HUES48 (cell line): ENCODE measurements around the gene COMMD1.

ENCODE experiments used
- H3K27ac ChIP-seq: one replicate; pipeline ENCODE4 v1.7.0; 2013; ENCODE audit warnings: low read depth, low read length, inconsistent platforms
- H3K27me3 ChIP-seq: 2 replicates; pipeline ENCODE4 v1.6.1; 2013; ENCODE audit warnings: mild to moderate bottlenecking, low read length; ENCODE audit not compliant: control insufficient read depth, insufficient read depth
- H3K36me3 ChIP-seq: 2 replicates; pipeline ENCODE4 v1.6.1; 2013; ENCODE audit warnings: low read length; ENCODE audit not compliant: control insufficient read depth, insufficient read depth
- H3K4me1 ChIP-seq: 2 replicates; pipeline ENCODE4 v1.6.1; 2013; ENCODE audit warnings: mild to moderate bottlenecking, low read length; ENCODE audit not compliant: control insufficient read depth, insufficient read depth
- H3K4me3 ChIP-seq: 2 replicates; pipeline ENCODE4 v1.5.1; 2013; ENCODE audit warnings: mild to moderate bottlenecking, low read depth, low read length
- H3K9ac ChIP-seq: 2 replicates; pipeline ENCODE4 v1.6.1; 2013; ENCODE audit warnings: mild to moderate bottlenecking, low read depth, low read length, moderate library complexity
- H3K9me3 ChIP-seq: 2 replicates; pipeline ENCODE4 v1.6.1; 2013; ENCODE audit warnings: low read length; ENCODE audit not compliant: control insufficient read depth, insufficient read depth

COMMD1 gene

GRCh38 chr2:61967262-61967661 lies 61.8 kb downstream of the COMMD1 start:
- no peak overlapping the region for H3K4me3 ChIP-seq
- H3K27me3 ChIP-seq, result no peaks in the 10 kb centered on the region
- H3K27ac ChIP-seq, result no peak overlapping the region

GRCh38 chr2:61969376-61969775 lies 63.9 kb downstream of the COMMD1 start:
- Histone ChIP-seq H3K27ac (no peak overlapping the region), H3K4me1 (peaks cover 13% of the 10 kb centered on the region), H3K9ac (no peak overlapping the region), H3K9me3 (no peaks in the 10 kb centered on the region), H3K36me3 (no peaks in the 10 kb centered on the region), H3K27me3 (no peaks in the 10 kb centered on the region), H3K4me3 (no peak overlapping the region)

More at GRCh38 chr2:61967262-61967661, 61.8 kb downstream of the COMMD1 start:
- no peaks in the 10 kb centered on the region for H3K36me3 ChIP-seq
- H3K9me3 ChIP-seq, result no peaks in the 10 kb centered on the region
- H3K9ac ChIP-seq, result no peak overlapping the region
- H3K4me1 ChIP-seq, result peaks cover 9% of the 10 kb centered on the region

DNA sequence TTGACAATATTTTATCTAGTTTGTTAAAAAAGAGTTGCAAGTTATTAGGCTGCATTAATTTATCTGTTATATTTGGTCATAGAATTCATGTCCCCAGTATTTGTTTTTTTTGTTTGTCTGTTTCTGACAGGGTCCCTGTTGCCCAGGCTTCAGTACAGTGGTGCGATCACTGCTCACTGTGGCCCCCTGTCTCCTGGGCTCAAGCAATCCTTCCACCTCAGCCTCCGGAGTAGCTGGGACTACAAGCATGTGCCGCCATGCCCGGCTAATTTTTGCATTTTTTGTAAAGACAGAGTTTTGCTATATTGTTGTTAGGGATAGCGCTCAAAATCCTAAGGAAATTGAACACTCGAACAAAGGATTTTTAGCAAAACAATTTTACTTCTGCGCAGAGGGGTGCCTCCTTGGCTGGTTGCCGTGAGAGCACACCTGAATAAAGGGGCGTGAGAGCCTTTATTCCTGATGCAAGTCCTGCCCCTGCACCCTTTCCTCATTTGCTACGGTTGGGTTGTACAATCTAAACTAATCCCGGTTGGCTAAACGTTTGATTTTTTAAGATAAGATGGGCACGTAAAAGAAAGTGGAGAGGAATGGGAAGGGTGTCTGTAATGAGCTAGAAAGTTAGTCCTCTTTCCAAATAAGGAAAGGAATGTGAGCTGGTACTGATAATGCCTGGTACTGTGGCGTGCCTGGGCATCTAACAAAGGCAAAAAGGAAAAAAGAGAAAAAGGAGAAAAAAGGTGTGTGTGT lies 65.5 kb downstream of the COMMD1 start:
- no peaks in the 10 kb centered on the region for H3K36me3 ChIP-seq
- H3K27me3 ChIP-seq, result no peaks in the 10 kb centered on the region
- H3K27ac ChIP-seq, result no peak overlapping the region
- peak overlapping the region; percentile 32 for H3K9ac ChIP-seq
- H3K9me3 ChIP-seq, result no peaks in the 10 kb centered on the region
- H3K4me3 ChIP-seq, result peak overlapping the region; percentile 46; the same call in 1 of the 2 replicates
- H3K4me1 ChIP-seq, result peaks cover 13% of the 10 kb centered on the region

DNA sequence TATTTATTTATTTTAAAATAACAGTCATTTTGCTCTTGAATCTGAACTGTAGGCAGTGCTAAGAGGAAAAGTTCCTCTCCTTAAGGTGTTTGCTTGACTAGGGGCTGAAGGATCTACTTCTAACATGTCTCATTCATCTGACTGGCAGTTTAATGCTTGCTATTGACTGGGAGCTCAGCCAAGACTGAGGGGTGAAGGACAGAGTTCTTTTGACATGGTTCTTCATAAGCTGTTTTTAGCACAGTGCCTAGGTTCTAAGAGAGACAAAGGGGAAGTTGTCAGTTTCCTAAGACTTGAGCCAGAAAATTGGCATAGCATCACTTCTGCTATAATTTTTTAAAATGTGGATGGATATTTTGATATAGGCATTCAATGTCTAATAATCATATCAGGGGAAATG lies 73.0 kb downstream of the COMMD1 start:
- H3K27me3 ChIP-seq, result no peaks in the 10 kb centered on the region
- no peaks in the 10 kb centered on the region for H3K36me3 ChIP-seq
- no peak overlapping the region for H3K9ac ChIP-seq
- no peaks in the 10 kb centered on the region for H3K9me3 ChIP-seq
- no peak overlapping the region for H3K27ac ChIP-seq
- no peak overlapping the region for H3K4me3 ChIP-seq
- no peaks in the 10 kb centered on the region for H3K4me1 ChIP-seq

DNA sequence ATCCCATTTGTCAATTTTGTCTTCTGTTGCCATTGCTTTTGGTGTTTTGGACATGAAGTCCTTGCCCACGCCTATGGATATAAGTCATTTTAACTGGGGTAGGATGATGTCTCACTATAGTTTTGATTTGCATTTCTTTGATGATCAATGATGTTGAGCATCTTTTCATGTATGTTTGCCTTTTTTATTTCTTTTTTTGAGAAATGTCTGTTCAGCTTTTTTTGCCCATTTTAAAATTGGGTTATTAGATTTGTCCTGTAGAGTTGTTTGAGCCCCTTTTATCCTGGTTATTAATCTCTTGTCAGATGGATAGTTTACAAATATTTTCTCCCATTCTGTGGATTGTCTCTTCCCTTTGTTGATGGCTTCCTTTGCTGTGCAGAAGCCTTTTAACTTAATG lies 75.3 kb downstream of the COMMD1 start:
- Histone ChIP-seq H3K9me3 (no peaks in the 10 kb centered on the region), H3K27ac (no peak overlapping the region), H3K4me3 (no peak overlapping the region), H3K9ac (no peak overlapping the region), H3K36me3 (no peaks in the 10 kb centered on the region), H3K4me1 (no peaks in the 10 kb centered on the region), H3K27me3 (no peaks in the 10 kb centered on the region)

GRCh38 chr2:61984682-61985081 lies 79.2 kb downstream of the COMMD1 start:
- H3K27me3 ChIP-seq, result no peaks in the 10 kb centered on the region
- no peaks in the 10 kb centered on the region for H3K9me3 ChIP-seq
- no peak overlapping the region for H3K4me3 ChIP-seq
- no peaks in the 10 kb centered on the region for H3K4me1 ChIP-seq
- no peaks in the 10 kb centered on the region for H3K36me3 ChIP-seq
- no peak overlapping the region for H3K9ac ChIP-seq
- no peak overlapping the region for H3K27ac ChIP-seq

- no peak overlapping the region for H3K4me3 ChIP-seq
- H3K9ac ChIP-seq, result no peak overlapping the region
- H3K27ac ChIP-seq, result no peak overlapping the region
- H3K36me3 ChIP-seq, result no peaks in the 10 kb centered on the region
- no peaks in the 10 kb centered on the region for H3K27me3 ChIP-seq
- no peaks in the 10 kb centered on the region for H3K4me1 ChIP-seq
- H3K9me3 ChIP-seq, result no peaks in the 10 kb centered on the region
Observed at GRCh38 chr2:61988462-61989366, 83.2 kb downstream of the COMMD1 start.

- no peak overlapping the region for H3K27ac ChIP-seq
- no peaks in the 10 kb centered on the region for H3K27me3 ChIP-seq
- H3K36me3 ChIP-seq, result no peaks in the 10 kb centered on the region
- H3K9ac ChIP-seq, result no peak overlapping the region
- H3K9me3 ChIP-seq, result no peaks in the 10 kb centered on the region
- no peaks in the 10 kb centered on the region for H3K4me1 ChIP-seq
- no peak overlapping the region for H3K4me3 ChIP-seq
Observed at GRCh38 chr2:61993422-61994024, 88.0 kb downstream of the COMMD1 start.

- H3K4me3 ChIP-seq, result no peak overlapping the region
- no peaks in the 10 kb centered on the region for H3K4me1 ChIP-seq
- no peaks in the 10 kb centered on the region for H3K9me3 ChIP-seq
- no peaks in the 10 kb centered on the region for H3K36me3 ChIP-seq
- no peaks in the 10 kb centered on the region for H3K27me3 ChIP-seq
- no peak overlapping the region for H3K27ac ChIP-seq
- no peak overlapping the region for H3K9ac ChIP-seq
Observed at GRCh38 chr2:61994531-61994930, 89.1 kb downstream of the COMMD1 start.

DNA sequence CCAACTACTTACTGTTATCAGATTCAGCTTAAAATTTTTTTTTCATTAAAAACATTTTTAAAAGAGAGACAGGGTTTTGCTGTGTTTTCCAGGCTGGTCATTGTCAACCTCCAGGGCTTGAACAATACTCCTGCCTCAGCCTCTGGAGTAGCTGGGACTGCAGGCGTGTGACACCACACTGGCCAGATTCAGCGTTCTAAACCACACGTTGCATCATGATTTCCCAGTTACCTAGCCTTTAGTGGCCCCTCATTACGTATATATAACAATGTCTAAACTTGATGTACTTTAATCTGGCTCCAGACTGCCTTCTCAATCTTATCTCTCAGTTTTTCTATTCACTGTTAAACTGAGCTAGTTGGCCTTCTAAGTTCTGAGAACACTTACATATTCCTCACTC lies 89.6 kb downstream of the COMMD1 start:
- Histone ChIP-seq H3K27ac (no peak overlapping the region), H3K9me3 (no peaks in the 10 kb centered on the region), H3K36me3 (no peaks in the 10 kb centered on the region), H3K27me3 (no peaks in the 10 kb centered on the region), H3K4me3 (no peak overlapping the region), H3K9ac (no peak overlapping the region), H3K4me1 (no peaks in the 10 kb centered on the region)

GRCh38 chr2:61995515-61995914 lies 90.0 kb downstream of the COMMD1 start:
- Histone ChIP-seq H3K36me3 (no peaks in the 10 kb centered on the region), H3K9me3 (no peaks in the 10 kb centered on the region), H3K4me3 (no peak overlapping the region), H3K27ac (no peak overlapping the region), H3K4me1 (no peaks in the 10 kb centered on the region), H3K27me3 (no peaks in the 10 kb centered on the region), H3K9ac (no peak overlapping the region)
